ENCODE data around the gene AFG3L2. TPM values are rescaled to one million over a fixed set of nuclear protein-coding genes. Genes with fewer than 3 reads are reported as not detected.

Gene AFG3L2
- total and polyA plus RNA-seq, 4 experiments from 2014 or later = 27.8 to 34.6 (median 32.2) TPM

GRCh38 chr18:12310762-12311161 lies 66.3 kb downstream of the AFG3L2 start:
- Mint-ChIP-seq H3K4me3 (peak overlapping the region in 1 of 8 donors; percentile 46), H3K27me3 (peaks cover 24 to 25% of the 10 kb centered on the region in 2 donors), H3K36me3 (peaks cover 0 to 4% of the 10 kb centered on the region in 2 donors), H3K27ac (no peak overlapping the region), H3K9me3 (peaks cover 2 to 30% (median 18%) of the 10 kb centered on the region in 8 donors), H3K4me1 (peaks cover 3 to 17% (median 10%) of the 10 kb centered on the region in 4 donors)
- POLR2A ChIA-PET (ENCODE audit: partially characterized antibody) = no interaction called here
- no peak overlapping the region for H3K4me3 ChIP-seq (ENCODE audit: low read length in 2 of 2)
- CTCF ChIA-PET (ENCODE audit: partially characterized antibody) = interaction anchor here (1.9 kb wide), 1 partner anchor 17 kb away, joined by 4 read pairs; no protein-coding TSS in a partner anchor
- no peaks in the 10 kb centered on the region for H3K36me3 ChIP-seq (ENCODE audit: insufficient read depth, low read length)
- intact Hi-C loops (cut with micrococcal nuclease) = no loop called here
- H3K27ac ChIP-seq (ENCODE audit: low read depth, low read length) = no peak overlapping the region
- peaks cover 9% of the 10 kb centered on the region for H3K4me1 ChIP-seq (ENCODE audit: insufficient read depth, low read length)
- peaks cover 0 to 4% of the 10 kb centered on the region in 2 donors for H3K9me3 ChIP-seq (ENCODE audit: control insufficient read depth in 1 of 2, low read length in 2 of 2)
- DNase-seq = no peak
- peaks cover 7% of the 10 kb centered on the region for H3K27me3 ChIP-seq (ENCODE audit: insufficient read depth, low read length)

- Histone ChIP-seq H3K4me3 (ENCODE audit: low read length in 2 of 2) (no peak overlapping the region), H3K9me3 (ENCODE audit: control insufficient read depth in 1 of 2, low read length in 2 of 2) (peaks cover 0 to 4% of the 10 kb centered on the region in 2 donors), H3K27ac (ENCODE audit: low read depth, low read length) (no peak overlapping the region), H3K27me3 (ENCODE audit: insufficient read depth, low read length) (peaks cover 9% of the 10 kb centered on the region), H3K36me3 (ENCODE audit: insufficient read depth, low read length) (no peaks in the 10 kb centered on the region), H3K4me1 (ENCODE audit: insufficient read depth, low read length) (peaks cover 9% of the 10 kb centered on the region)
- H3K27ac Mint-ChIP-seq = no peak overlapping the region
- peaks cover 28 to 31% of the 10 kb centered on the region in 2 donors for H3K27me3 Mint-ChIP-seq
- peaks cover 2 to 30% (median 18%) of the 10 kb centered on the region in 8 donors for H3K9me3 Mint-ChIP-seq
- no peak for DNase-seq
- peaks cover 0 to 4% of the 10 kb centered on the region in 2 donors for H3K36me3 Mint-ChIP-seq
- intact Hi-C loops (cut with micrococcal nuclease) = no loop called here
- ChIA-PET POLR2A (ENCODE audit: partially characterized antibody) (no interaction called here), CTCF (ENCODE audit: partially characterized antibody) (interaction anchor here (1.9 kb wide), 1 partner anchor 18 kb away, joined by 4 read pairs; no protein-coding TSS in a partner anchor)
- H3K4me1 Mint-ChIP-seq = peaks cover 3 to 17% (median 10%) of the 10 kb centered on the region in 4 donors
- H3K4me3 Mint-ChIP-seq = peak overlapping the region in 2 of 8 donors; percentile 38 to 65
These were observed 67.3 kb downstream of the AFG3L2 start for GRCh38 chr18:12309683-12310198.

GRCh38 chr18:12308386-12309100 lies 68.5 kb downstream of the AFG3L2 start:
- peaks cover 9% of the 10 kb centered on the region for H3K4me1 ChIP-seq (ENCODE audit: insufficient read depth, low read length)
- Mint-ChIP-seq H3K36me3 (peaks cover 0 to 4% of the 10 kb centered on the region in 2 donors), H3K27ac (no peak overlapping the region), H3K9me3 (peaks cover 0 to 29% (median 17%) of the 10 kb centered on the region in 8 donors), H3K4me1 (peaks cover 3 to 17% (median 10%) of the 10 kb centered on the region in 4 donors), H3K4me3 (peak overlapping the region in 6 of 8 donors; percentile 51 to 70 (median 64)), H3K27me3 (peaks cover 35 to 38% of the 10 kb centered on the region in 2 donors)
- ChIA-PET CTCF (ENCODE audit: partially characterized antibody) (no interaction called here), POLR2A (ENCODE audit: partially characterized antibody) (no interaction called here)
- intact Hi-C loops (cut with micrococcal nuclease) = no loop called here
- no peak overlapping the region for H3K4me3 ChIP-seq (ENCODE audit: low read length in 2 of 2)
- no peak overlapping the region for H3K27ac ChIP-seq (ENCODE audit: low read depth, low read length)
- no peak for DNase-seq
- no peaks in the 10 kb centered on the region for H3K36me3 ChIP-seq (ENCODE audit: insufficient read depth, low read length)
- peaks cover 9% of the 10 kb centered on the region for H3K27me3 ChIP-seq (ENCODE audit: insufficient read depth, low read length)
- H3K9me3 ChIP-seq (ENCODE audit: control insufficient read depth in 1 of 2, low read length in 2 of 2) = peaks cover 0 to 4% of the 10 kb centered on the region in 2 donors

GRCh38 chr18:12307701-12308385 lies 69.2 kb downstream of the AFG3L2 start, which contains the start of gene TUBB6:
TSS of gene TUBB6 (plus strand) at chr18:12308241. CDS start at chr18:12308293, 52 bp downstream.
- peaks cover 3 to 17% (median 10%) of the 10 kb centered on the region in 4 donors for H3K4me1 Mint-ChIP-seq
- H3K27me3 Mint-ChIP-seq = peaks cover 35 to 38% of the 10 kb centered on the region in 2 donors
- peak within 1 kb of the TSS in 1 of 7 donors; percentile 71 for H3K27ac Mint-ChIP-seq
- Histone ChIP-seq H3K4me1 (ENCODE audit: insufficient read depth, low read length) (peaks cover 9% of the 10 kb centered on the region), H3K27me3 (ENCODE audit: insufficient read depth, low read length) (peaks cover 9% of the 10 kb centered on the region), H3K27ac (ENCODE audit: low read depth, low read length) (no peak within 1 kb of the TSS), H3K36me3 (ENCODE audit: insufficient read depth, low read length) (no peaks in the 10 kb centered on the region), H3K4me3 (ENCODE audit: low read length in 2 of 2) (no peak within 1 kb of the TSS), H3K9me3 (ENCODE audit: control insufficient read depth in 1 of 2, low read length in 2 of 2) (peaks cover 0 to 4% of the 10 kb centered on the region in 2 donors)
- H3K9me3 Mint-ChIP-seq = peaks cover 0 to 22% (median 12%) of the 10 kb centered on the region in 8 donors
- H3K4me3 Mint-ChIP-seq = peak within 1 kb of the TSS; percentile 24 to 85 (median 73)
- intact Hi-C loops (cut with micrococcal nuclease) = no loop called here
- ChIA-PET CTCF (ENCODE audit: partially characterized antibody) (no interaction called here), POLR2A (ENCODE audit: partially characterized antibody) (no interaction called here)
- peaks cover 0 to 3% of the 10 kb centered on the region in 2 donors for H3K36me3 Mint-ChIP-seq
- DNase-seq = no peak

- Histone ChIP-seq H3K27me3 (ENCODE audit: insufficient read depth, low read length) (peaks cover 9% of the 10 kb centered on the region), H3K9me3 (ENCODE audit: control insufficient read depth in 1 of 2, low read length in 2 of 2) (peaks cover 0 to 4% of the 10 kb centered on the region in 2 donors), H3K27ac (ENCODE audit: low read depth, low read length) (no peak overlapping the region), H3K4me3 (ENCODE audit: low read length in 2 of 2) (no peak overlapping the region), H3K36me3 (ENCODE audit: insufficient read depth, low read length) (no peaks in the 10 kb centered on the region), H3K4me1 (ENCODE audit: insufficient read depth, low read length) (peaks cover 9% of the 10 kb centered on the region)
- DNase-seq = no peak
- ChIA-PET POLR2A (ENCODE audit: partially characterized antibody) (no interaction called here), CTCF (ENCODE audit: partially characterized antibody) (no interaction called here)
- peaks cover 0 to 3% of the 10 kb centered on the region in 2 donors for H3K36me3 Mint-ChIP-seq
- peak overlapping the region in 1 of 7 donors; percentile 71 for H3K27ac Mint-ChIP-seq
- intact Hi-C loops (cut with micrococcal nuclease) = no loop called here
- H3K27me3 Mint-ChIP-seq = peaks cover 35 to 38% of the 10 kb centered on the region in 2 donors
- peak overlapping the region; percentile 24 to 85 (median 73) for H3K4me3 Mint-ChIP-seq
- H3K4me1 Mint-ChIP-seq = peaks cover 3 to 17% (median 10%) of the 10 kb centered on the region in 4 donors
- H3K9me3 Mint-ChIP-seq = peaks cover 0 to 18% (median 10%) of the 10 kb centered on the region in 8 donors
These were observed 70.0 kb downstream of the AFG3L2 start for GRCh38 chr18:12306752-12307700.

GRCh38 chr18:12305930-12306629 lies 70.9 kb downstream of the AFG3L2 start:
- Mint-ChIP-seq H3K4me1 (peaks cover 3 to 17% (median 10%) of the 10 kb centered on the region in 4 donors), H3K27me3 (peaks cover 35 to 36% of the 10 kb centered on the region in 2 donors), H3K27ac (no peak overlapping the region), H3K9me3 (peaks cover 0 to 10% (median 3%) of the 10 kb centered on the region in 8 donors), H3K36me3 (peaks cover 0 to 3% of the 10 kb centered on the region in 2 donors), H3K4me3 (peak overlapping the region in 3 of 8 donors; percentile 15 to 74 (median 26))
- Histone ChIP-seq H3K27ac (ENCODE audit: low read depth, low read length) (no peak overlapping the region), H3K9me3 (ENCODE audit: control insufficient read depth in 1 of 2, low read length in 2 of 2) (no peaks in the 10 kb centered on the region), H3K4me1 (ENCODE audit: insufficient read depth, low read length) (peaks cover 9% of the 10 kb centered on the region), H3K27me3 (ENCODE audit: insufficient read depth, low read length) (peaks cover 9% of the 10 kb centered on the region), H3K4me3 (ENCODE audit: low read length in 2 of 2) (no peak overlapping the region), H3K36me3 (ENCODE audit: insufficient read depth, low read length) (no peaks in the 10 kb centered on the region)
- POLR2A ChIA-PET (ENCODE audit: partially characterized antibody) = no interaction called here
- intact Hi-C loops (cut with micrococcal nuclease) = no loop called here
- CTCF ChIA-PET (ENCODE audit: partially characterized antibody) = no interaction called here
- DNase-seq = no peak
